Measurements from ENCODE around the gene SH3PXD2B. TPM values are rescaled to one million over a fixed set of nuclear protein-coding genes. Genes with fewer than 3 reads are reported as not detected.
"Not testable (repeated sequence)": the region's sequence is repeated elsewhere in the genome, so short reads cannot be mapped to it uniquely, and the experiment has no call there.

SH3PXD2B gene
- total RNA-seq, 2 experiments from 2014 or later = 0.21 to 0.23 TPM

DNA sequence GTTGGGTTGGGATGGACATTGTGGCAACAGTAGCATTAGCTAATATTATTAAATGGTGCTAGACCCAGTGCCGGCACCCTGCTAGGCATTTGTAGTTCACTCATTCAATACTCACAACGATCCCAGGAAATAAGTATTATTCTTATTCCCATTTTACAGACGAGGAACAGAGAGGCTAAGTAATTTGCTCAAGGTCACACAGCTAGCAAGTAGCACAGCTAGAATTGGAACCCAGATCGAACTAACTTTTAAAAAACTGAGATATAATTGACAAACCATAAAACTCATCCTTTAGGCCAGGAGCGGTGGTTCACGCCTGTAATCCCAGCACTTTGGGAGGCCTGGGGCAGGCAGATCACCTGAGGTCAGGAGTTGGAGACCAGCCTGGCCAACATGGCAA is 79.5 kb downstream of the SH3PXD2B start:
- peaks cover 3% of the 10 kb centered on the region for H3K27me3 Mint-ChIP-seq (ENCODE audit: low read depth)
- H3K4me1 Mint-ChIP-seq (ENCODE audit: low read depth) = peaks cover 14% of the 10 kb centered on the region
- ATAC-seq = no peak
- H3K27ac Mint-ChIP-seq = no peak overlapping the region
- no peaks in the 10 kb centered on the region for H3K9me3 Mint-ChIP-seq (ENCODE audit: insufficient read depth)
- ChIA-PET POLR2A (no interaction called here), CTCF (no interaction called here)
- H3K36me3 Mint-ChIP-seq (ENCODE audit: low read depth) = peaks cover 2% of the 10 kb centered on the region
- DNase-seq = no peak
- no peak overlapping the region for H3K4me3 Mint-ChIP-seq

GRCh38 chr5:172373680-172374079 is 80.6 kb downstream of the SH3PXD2B start:
- CTCF ChIA-PET = no interaction called here
- H3K4me1 Mint-ChIP-seq (ENCODE audit: low read depth) = peaks cover 14% of the 10 kb centered on the region
- H3K4me3 Mint-ChIP-seq = no peak overlapping the region
- DNase-seq = no peak
- POLR2A ChIA-PET = no interaction called here
- no peak overlapping the region for H3K27ac Mint-ChIP-seq
- H3K9me3 Mint-ChIP-seq (ENCODE audit: insufficient read depth) = no peaks in the 10 kb centered on the region
- ATAC-seq = no peak
- peaks cover 3% of the 10 kb centered on the region for H3K27me3 Mint-ChIP-seq (ENCODE audit: low read depth)
- peaks cover 2% of the 10 kb centered on the region for H3K36me3 Mint-ChIP-seq (ENCODE audit: low read depth)

DNA sequence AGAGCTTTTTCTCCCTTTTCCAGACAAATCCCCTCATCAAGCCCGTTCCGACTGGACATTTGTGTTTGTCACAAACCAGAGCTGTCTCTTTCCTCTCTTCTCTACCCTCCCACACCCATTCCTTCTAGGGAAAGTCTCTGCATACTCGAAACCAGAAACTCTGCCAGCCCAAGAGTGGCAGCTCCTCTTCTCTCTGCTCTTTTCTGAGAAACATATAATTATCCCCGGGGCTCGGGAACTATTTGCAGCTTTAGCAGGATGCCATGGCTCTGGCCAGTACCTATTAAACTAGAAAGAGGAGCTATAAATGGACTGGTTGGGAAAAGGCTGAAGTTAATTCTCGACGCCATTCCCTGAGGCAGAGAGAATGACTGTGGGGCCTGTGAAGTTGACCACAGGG is 82.6 kb downstream of the SH3PXD2B start:
- CTCF ChIA-PET = interaction anchor here (3.1 kb wide), 1 partner anchor 460 kb away, joined by 12 read pairs; no protein-coding TSS in a partner anchor
- POLR2A ChIA-PET = no interaction called here
- no peak for DNase-seq
- no peak for ATAC-seq
- no peak overlapping the region for H3K4me3 Mint-ChIP-seq
- peaks cover 3% of the 10 kb centered on the region for H3K27me3 Mint-ChIP-seq (ENCODE audit: low read depth)
- H3K36me3 Mint-ChIP-seq (ENCODE audit: low read depth) = peaks cover 2% of the 10 kb centered on the region
- no peaks in the 10 kb centered on the region for H3K4me1 Mint-ChIP-seq (ENCODE audit: low read depth)
- H3K27ac Mint-ChIP-seq = no peak overlapping the region
- no peaks in the 10 kb centered on the region for H3K9me3 Mint-ChIP-seq (ENCODE audit: insufficient read depth)

GRCh38 chr5:172370648-172371545 is 83.4 kb downstream of the SH3PXD2B start:
- POLR2A ChIA-PET = no interaction called here
- Mint-ChIP-seq H3K27ac (no peak overlapping the region), H3K4me1 (ENCODE audit: low read depth) (no peaks in the 10 kb centered on the region), H3K9me3 (ENCODE audit: insufficient read depth) (no peaks in the 10 kb centered on the region), H3K27me3 (ENCODE audit: low read depth) (peaks cover 3% of the 10 kb centered on the region), H3K36me3 (ENCODE audit: low read depth) (peaks cover 2% of the 10 kb centered on the region), H3K4me3 (no peak overlapping the region)
- DNase-seq (peak; percentile 69), ATAC-seq (no peak)
- CTCF ChIA-PET = interaction anchor here (1.1 to 3.1 kb wide), 4 partner anchors 9 to 459 kb away, joined by 3 to 12 read pairs (median 4); no protein-coding TSS in a partner anchor

- ATAC-seq = no peak
Measured at GRCh38 chr5:172370237-172370640, 84.1 kb downstream of the SH3PXD2B start.

GRCh38 chr5:172368699-172369098 is 85.6 kb downstream of the SH3PXD2B start:
- H3K4me3 Mint-ChIP-seq; H3K9me3 Mint-ChIP-seq (ENCODE audit: insufficient read depth); H3K27ac Mint-ChIP-seq; ATAC-seq; H3K36me3 Mint-ChIP-seq (ENCODE audit: low read depth); CTCF ChIA-PET; H3K27me3 Mint-ChIP-seq (ENCODE audit: low read depth); POLR2A ChIA-PET; DNase-seq: not testable (repeated sequence)
- H3K4me1 Mint-ChIP-seq (ENCODE audit: low read depth) = peaks cover 13% of the 10 kb centered on the region

More at GRCh38 chr5:172370237-172370640, 84.1 kb downstream of the SH3PXD2B start:
- no peaks in the 10 kb centered on the region for H3K9me3 Mint-ChIP-seq (ENCODE audit: insufficient read depth)
- peaks cover 7% of the 10 kb centered on the region for H3K4me1 Mint-ChIP-seq (ENCODE audit: low read depth)
- ChIA-PET CTCF (interaction anchor here (1.1 to 3.1 kb wide), 4 partner anchors 9 to 458 kb away, joined by 3 to 12 read pairs (median 4); no protein-coding TSS in a partner anchor), POLR2A (no interaction called here)
- no peak overlapping the region for H3K27ac Mint-ChIP-seq
- H3K4me3 Mint-ChIP-seq = no peak overlapping the region
- no peak for DNase-seq
- peaks cover 3% of the 10 kb centered on the region for H3K27me3 Mint-ChIP-seq (ENCODE audit: low read depth)
- H3K36me3 Mint-ChIP-seq (ENCODE audit: low read depth) = peaks cover 2% of the 10 kb centered on the region

GRCh38 chr5:172365948-172366608 is 88.2 kb downstream of the SH3PXD2B start:
- Mint-ChIP-seq H3K4me1 (ENCODE audit: low read depth) (peaks cover 20% of the 10 kb centered on the region), H3K27me3 (ENCODE audit: low read depth) (peaks cover 5% of the 10 kb centered on the region), H3K36me3 (ENCODE audit: low read depth) (peaks cover 2% of the 10 kb centered on the region), H3K9me3 (ENCODE audit: insufficient read depth) (no peaks in the 10 kb centered on the region), H3K27ac (no peak overlapping the region), H3K4me3 (no peak overlapping the region)
- ChIA-PET POLR2A (no interaction called here), CTCF (no interaction called here)
- ATAC-seq (no peak), DNase-seq (no peak)

DNA sequence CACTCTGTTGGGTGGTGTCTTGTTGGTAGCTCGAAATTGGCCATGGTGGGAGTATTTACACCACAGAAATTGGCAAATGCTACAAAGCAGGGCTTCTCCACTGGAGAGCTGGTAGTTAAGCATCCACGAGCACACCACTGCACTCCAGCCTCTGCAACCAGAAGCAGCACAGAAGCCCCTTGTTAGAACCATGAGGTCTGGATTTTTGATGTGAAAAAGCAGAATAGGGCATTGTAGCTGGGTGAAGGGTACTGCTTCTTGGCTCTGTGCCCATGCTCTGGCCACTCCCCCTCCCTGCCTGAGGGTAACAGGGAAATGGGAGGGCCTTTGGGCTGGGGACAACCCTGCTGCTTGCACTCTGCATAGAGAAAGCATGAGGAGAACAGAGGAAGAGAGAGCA is 89.6 kb downstream of the SH3PXD2B start:
- ChIA-PET POLR2A (no interaction called here), CTCF (no interaction called here)
- DNase-seq (no peak), ATAC-seq (no peak)
- peaks cover 20% of the 10 kb centered on the region for H3K4me1 Mint-ChIP-seq (ENCODE audit: low read depth)
- no peak overlapping the region for H3K27ac Mint-ChIP-seq
- no peaks in the 10 kb centered on the region for H3K9me3 Mint-ChIP-seq (ENCODE audit: insufficient read depth)
- H3K27me3 Mint-ChIP-seq (ENCODE audit: low read depth) = peaks cover 5% of the 10 kb centered on the region
- no peak overlapping the region for H3K4me3 Mint-ChIP-seq
- no peaks in the 10 kb centered on the region for H3K36me3 Mint-ChIP-seq (ENCODE audit: low read depth)

DNA sequence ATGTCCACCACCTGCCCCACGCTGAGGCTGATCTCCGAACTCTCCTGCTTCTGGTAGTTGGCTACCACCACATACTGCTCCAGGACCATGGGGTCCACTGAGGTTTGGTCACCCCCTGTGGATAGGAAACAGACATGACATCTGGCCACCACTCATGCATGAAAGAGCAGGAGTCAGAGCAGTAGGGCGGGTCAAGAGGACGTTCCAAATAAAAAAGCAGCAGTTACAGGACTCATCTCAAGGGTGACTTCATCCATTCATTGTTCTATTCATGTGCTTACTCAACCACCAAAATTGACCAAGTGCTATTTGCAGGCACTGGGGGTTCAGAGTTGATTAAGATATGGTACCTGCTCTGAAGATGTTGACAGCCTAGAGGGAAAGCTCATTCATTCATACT is 91.6 kb downstream of the SH3PXD2B start:
- Mint-ChIP-seq H3K9me3 (ENCODE audit: insufficient read depth) (no peaks in the 10 kb centered on the region), H3K36me3 (ENCODE audit: low read depth) (no peaks in the 10 kb centered on the region), H3K4me3 (no peak overlapping the region), H3K27ac (no peak overlapping the region), H3K27me3 (ENCODE audit: low read depth) (peaks cover 5% of the 10 kb centered on the region), H3K4me1 (ENCODE audit: low read depth) (peaks cover 20% of the 10 kb centered on the region)
- ATAC-seq (no peak), DNase-seq (no peak)
- ChIA-PET POLR2A (no interaction called here), CTCF (no interaction called here)

GRCh38 chr5:172361566-172362238 is 92.6 kb downstream of the SH3PXD2B start:
- Mint-ChIP-seq H3K9me3 (ENCODE audit: insufficient read depth) (no peaks in the 10 kb centered on the region), H3K27me3 (ENCODE audit: low read depth) (peaks cover 5% of the 10 kb centered on the region), H3K4me1 (ENCODE audit: low read depth) (peaks cover 20% of the 10 kb centered on the region), H3K4me3 (no peak overlapping the region), H3K27ac (no peak overlapping the region), H3K36me3 (ENCODE audit: low read depth) (no peaks in the 10 kb centered on the region)
- CTCF ChIA-PET = interaction anchor here (1.7 kb wide), 1 partner anchor 9 kb away, joined by 5 read pairs; no protein-coding TSS in a partner anchor
- DNase-seq = peak; percentile 25
- POLR2A ChIA-PET = no interaction called here
- no peak for ATAC-seq

- no peaks in the 10 kb centered on the region for H3K9me3 Mint-ChIP-seq (ENCODE audit: insufficient read depth)
- H3K4me3 Mint-ChIP-seq = no peak overlapping the region
- ChIA-PET CTCF (no interaction called here), POLR2A (no interaction called here)
- no peaks in the 10 kb centered on the region for H3K36me3 Mint-ChIP-seq (ENCODE audit: low read depth)
- no peaks in the 10 kb centered on the region for H3K27me3 Mint-ChIP-seq (ENCODE audit: low read depth)
- DNase-seq (no peak), ATAC-seq (no peak)
- H3K4me1 Mint-ChIP-seq (ENCODE audit: low read depth) = peaks cover 7% of the 10 kb centered on the region
- H3K27ac Mint-ChIP-seq = no peak overlapping the region
Measured at GRCh38 chr5:172358345-172358744, 96.0 kb downstream of the SH3PXD2B start.

GRCh38 chr5:172356527-172356926 is 97.8 kb downstream of the SH3PXD2B start:
- no peaks in the 10 kb centered on the region for H3K9me3 Mint-ChIP-seq (ENCODE audit: insufficient read depth)

More at GRCh38 chr5:172356527-172356926, 97.8 kb downstream of the SH3PXD2B start:
- no peak for DNase-seq
- no peak overlapping the region for H3K4me3 Mint-ChIP-seq
- H3K4me1 Mint-ChIP-seq (ENCODE audit: low read depth) = peaks cover 3% of the 10 kb centered on the region
- H3K27me3 Mint-ChIP-seq (ENCODE audit: low read depth) = peaks cover 2% of the 10 kb centered on the region
- H3K36me3 Mint-ChIP-seq (ENCODE audit: low read depth) = no peaks in the 10 kb centered on the region
- POLR2A ChIA-PET = no interaction called here
- ATAC-seq = no peak
- no peak overlapping the region for H3K27ac Mint-ChIP-seq
- CTCF ChIA-PET = no interaction called here

Data from activated CD8-positive, alpha-beta T cell treated with anti-CD3 and anti-CD28 coated beads, Interleukin-2, amount 10 ng/mL, durations not matched to agents 7 days and 5 days (primary cell).